ENCODE measurements around the gene TMSB10. TPM values are rescaled to one million over a fixed set of nuclear protein-coding genes. Genes with fewer than 3 reads are reported as not detected.
A peak's percentile ranks its signal among the peaks of the same experiment; 100 is the strongest.

TMSB10 gene
- total and polyA plus RNA-seq, 2 of the 13 experiments (the other 11 are each of a cell fraction or from before 2014, with no cell fraction given): 665 to 708 TPM

DNA sequence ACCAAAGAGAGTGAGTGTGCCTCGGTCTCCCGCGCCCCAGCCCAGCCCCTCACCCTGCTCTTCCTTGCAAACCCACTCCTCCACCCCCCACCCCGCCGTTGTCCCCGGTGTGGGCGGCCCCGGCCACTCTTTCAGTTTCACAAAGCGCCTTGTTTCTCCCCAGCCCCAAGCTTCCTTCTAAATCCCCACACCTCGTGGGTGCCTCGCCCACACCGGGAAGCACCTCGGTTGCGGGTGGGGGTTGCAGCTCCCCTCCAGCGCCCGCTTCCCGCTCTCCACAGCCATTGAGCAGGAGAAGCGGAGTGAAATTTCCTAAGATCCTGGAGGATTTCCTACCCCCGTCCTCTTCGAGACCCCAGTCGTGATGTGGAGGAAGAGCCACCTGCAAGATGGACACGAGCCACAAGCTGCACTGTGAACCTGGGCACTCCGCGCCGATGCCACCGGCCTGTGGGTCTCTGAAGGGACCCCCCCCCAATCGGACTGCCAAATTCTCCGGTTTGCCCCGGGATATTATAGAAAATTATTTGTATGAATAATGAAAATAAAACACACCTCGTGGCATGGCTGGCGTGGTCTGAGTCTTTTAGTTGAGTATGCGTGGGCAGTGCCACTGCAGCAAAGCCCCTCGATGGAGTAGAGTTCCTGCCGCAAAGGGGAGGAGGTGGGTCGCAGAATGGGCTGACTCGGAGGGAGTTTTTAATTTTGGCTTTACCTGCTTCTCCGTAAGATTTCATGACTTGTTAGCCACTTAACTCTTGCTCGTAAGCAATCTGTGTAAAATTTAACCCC is 848 bp downstream of the TMSB10 start (continued):
- TF ChIP-seq, protein P1, sequence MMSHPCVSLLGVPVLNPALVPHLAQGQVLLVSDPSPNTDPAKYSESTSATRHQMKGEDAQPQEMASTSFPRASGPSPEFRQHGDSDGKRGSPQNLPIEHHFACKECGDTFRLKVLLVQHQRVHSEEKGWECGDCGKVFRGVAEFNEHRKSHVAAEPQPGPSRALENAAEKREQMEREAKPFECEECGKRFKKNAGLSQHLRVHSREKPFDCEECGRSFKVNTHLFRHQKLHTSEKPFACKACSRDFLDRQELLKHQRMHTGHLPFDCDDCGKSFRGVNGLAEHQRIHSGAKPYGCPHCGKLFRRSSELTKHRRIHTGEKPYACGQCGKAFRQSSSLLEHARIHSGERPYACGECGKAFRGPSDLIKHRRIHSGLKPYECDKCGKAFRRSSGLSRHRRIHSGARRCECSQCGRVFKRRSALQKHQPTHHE (CRISPR knock-in tag; IDR thresholded peaks at IDR 0.05; ENCODE audit: borderline replicate concordance): 0 out of 2 replicates have a peak, but pooled peaks have one; percentile 1
- TF ChIP-seq TARDBP (CRISPR knock-in tag; IDR thresholded peaks at IDR 0.05): no peak
- TF ChIP-seq, protein P2, sequence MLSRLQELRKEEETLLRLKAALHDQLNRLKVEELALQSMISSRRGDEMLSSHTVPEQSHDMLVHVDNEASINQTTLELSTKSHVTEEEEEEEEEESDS (CRISPR knock-in tag; IDR thresholded peaks at IDR 0.05; ENCODE audit: borderline replicate concordance): no peak
- TF ChIP-seq ZMAT3 (CRISPR knock-in tag; conservative IDR thresholded peaks at IDR 0.05): 0 out of 2 replicates have a peak, but pooled peaks have one; percentile 57
- TF ChIP-seq, protein P3, sequence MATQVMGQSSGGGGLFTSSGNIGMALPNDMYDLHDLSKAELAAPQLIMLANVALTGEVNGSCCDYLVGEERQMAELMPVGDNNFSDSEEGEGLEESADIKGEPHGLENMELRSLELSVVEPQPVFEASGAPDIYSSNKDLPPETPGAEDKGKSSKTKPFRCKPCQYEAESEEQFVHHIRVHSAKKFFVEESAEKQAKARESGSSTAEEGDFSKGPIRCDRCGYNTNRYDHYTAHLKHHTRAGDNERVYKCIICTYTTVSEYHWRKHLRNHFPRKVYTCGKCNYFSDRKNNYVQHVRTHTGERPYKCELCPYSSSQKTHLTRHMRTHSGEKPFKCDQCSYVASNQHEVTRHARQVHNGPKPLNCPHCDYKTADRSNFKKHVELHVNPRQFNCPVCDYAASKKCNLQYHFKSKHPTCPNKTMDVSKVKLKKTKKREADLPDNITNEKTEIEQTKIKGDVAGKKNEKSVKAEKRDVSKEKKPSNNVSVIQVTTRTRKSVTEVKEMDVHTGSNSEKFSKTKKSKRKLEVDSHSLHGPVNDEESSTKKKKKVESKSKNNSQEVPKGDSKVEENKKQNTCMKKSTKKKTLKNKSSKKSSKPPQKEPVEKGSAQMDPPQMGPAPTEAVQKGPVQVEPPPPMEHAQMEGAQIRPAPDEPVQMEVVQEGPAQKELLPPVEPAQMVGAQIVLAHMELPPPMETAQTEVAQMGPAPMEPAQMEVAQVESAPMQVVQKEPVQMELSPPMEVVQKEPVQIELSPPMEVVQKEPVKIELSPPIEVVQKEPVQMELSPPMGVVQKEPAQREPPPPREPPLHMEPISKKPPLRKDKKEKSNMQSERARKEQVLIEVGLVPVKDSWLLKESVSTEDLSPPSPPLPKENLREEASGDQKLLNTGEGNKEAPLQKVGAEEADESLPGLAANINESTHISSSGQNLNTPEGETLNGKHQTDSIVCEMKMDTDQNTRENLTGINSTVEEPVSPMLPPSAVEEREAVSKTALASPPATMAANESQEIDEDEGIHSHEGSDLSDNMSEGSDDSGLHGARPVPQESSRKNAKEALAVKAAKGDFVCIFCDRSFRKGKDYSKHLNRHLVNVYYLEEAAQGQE (IDR thresholded peaks at IDR 0.05; ENCODE audit: borderline replicate concordance in 1 of 2, low read depth in 1 of 2, low read length in 2 of 2): no peak
- TF ChIP-seq, protein P4, sequence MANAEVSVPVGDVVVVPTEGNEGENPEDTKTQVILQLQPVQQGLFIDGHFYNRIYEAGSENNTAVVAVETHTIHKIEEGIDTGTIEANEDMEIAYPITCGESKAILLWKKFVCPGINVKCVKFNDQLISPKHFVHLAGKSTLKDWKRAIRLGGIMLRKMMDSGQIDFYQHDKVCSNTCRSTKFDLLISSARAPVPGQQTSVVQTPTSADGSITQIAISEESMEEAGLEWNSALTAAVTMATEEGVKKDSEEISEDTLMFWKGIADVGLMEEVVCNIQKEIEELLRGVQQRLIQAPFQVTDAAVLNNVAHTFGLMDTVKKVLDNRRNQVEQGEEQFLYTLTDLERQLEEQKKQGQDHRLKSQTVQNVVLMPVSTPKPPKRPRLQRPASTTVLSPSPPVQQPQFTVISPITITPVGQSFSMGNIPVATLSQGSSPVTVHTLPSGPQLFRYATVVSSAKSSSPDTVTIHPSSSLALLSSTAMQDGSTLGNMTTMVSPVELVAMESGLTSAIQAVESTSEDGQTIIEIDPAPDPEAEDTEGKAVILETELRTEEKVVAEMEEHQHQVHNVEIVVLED (CRISPR knock-in tag; IDR thresholded peaks at IDR 0.05; ENCODE audit: borderline replicate concordance): 0 out of 2 replicates have a peak, but pooled peaks have one; percentile 16
- peak; percentile 43; the same call in 1 of the 2 replicates for TF ChIP-seq ZNF136 (CRISPR knock-in tag; IDR thresholded peaks at IDR 0.05; ENCODE audit: low read depth)
- TF ChIP-seq KAT7 (CRISPR knock-in tag; IDR thresholded peaks at IDR 0.05; ENCODE audit: borderline replicate concordance): no peak
- TF ChIP-seq, protein P5, sequence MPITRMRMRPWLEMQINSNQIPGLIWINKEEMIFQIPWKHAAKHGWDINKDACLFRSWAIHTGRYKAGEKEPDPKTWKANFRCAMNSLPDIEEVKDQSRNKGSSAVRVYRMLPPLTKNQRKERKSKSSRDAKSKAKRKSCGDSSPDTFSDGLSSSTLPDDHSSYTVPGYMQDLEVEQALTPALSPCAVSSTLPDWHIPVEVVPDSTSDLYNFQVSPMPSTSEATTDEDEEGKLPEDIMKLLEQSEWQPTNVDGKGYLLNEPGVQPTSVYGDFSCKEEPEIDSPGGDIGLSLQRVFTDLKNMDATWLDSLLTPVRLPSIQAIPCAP (CRISPR knock-in tag; IDR thresholded peaks at IDR 0.05; ENCODE audit: low read depth): no peak
- no peak for TF ChIP-seq ZFP41 (CRISPR knock-in tag; IDR thresholded peaks at IDR 0.05; ENCODE audit: borderline replicate concordance)
- TF ChIP-seq SIX1 (CRISPR knock-in tag; IDR thresholded peaks at IDR 0.05; ENCODE audit: borderline replicate concordance): no peak
- no peak for TF ChIP-seq JDP2 (CRISPR knock-in tag; IDR thresholded peaks at IDR 0.05; ENCODE audit: borderline replicate concordance)
- no peak for TF ChIP-seq CBX5 (CRISPR knock-in tag; IDR thresholded peaks at IDR 0.05; ENCODE audit: borderline replicate concordance)
- TF ChIP-seq ZNF616 (CRISPR knock-in tag; IDR thresholded peaks at IDR 0.05; ENCODE audit: low read depth): no peak
- TF ChIP-seq, protein P6, sequence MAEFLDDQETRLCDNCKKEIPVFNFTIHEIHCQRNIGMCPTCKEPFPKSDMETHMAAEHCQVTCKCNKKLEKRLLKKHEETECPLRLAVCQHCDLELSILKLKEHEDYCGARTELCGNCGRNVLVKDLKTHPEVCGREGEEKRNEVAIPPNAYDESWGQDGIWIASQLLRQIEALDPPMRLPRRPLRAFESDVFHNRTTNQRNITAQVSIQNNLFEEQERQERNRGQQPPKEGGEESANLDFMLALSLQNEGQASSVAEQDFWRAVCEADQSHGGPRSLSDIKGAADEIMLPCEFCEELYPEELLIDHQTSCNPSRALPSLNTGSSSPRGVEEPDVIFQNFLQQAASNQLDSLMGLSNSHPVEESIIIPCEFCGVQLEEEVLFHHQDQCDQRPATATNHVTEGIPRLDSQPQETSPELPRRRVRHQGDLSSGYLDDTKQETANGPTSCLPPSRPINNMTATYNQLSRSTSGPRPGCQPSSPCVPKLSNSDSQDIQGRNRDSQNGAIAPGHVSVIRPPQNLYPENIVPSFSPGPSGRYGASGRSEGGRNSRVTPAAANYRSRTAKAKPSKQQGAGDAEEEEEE (CRISPR knock-in tag; IDR thresholded peaks at IDR 0.05; ENCODE audit: borderline replicate concordance): no peak
- no peak for TF ChIP-seq HNF4G (IDR thresholded peaks at IDR 0.05; ENCODE audit: borderline replicate concordance, low read depth, low read length)
- no peak for TF ChIP-seq HNF4G (CRISPR knock-in tag; IDR thresholded peaks at IDR 0.05; ENCODE audit: borderline replicate concordance, low read depth)
- peak; percentile 49; the same call in 1 of the 2 replicates for TF ChIP-seq ZNF816 (CRISPR knock-in tag; IDR thresholded peaks at IDR 0.05; ENCODE audit: borderline replicate concordance)

Measured in HepG2 (cell line).